GM13976 (cell line): Measurements from ENCODE around the gene NR1D2.

Experiments used
- DNase-seq: peaks from one replicate; pipeline ENCODE4 v3.0.0; 2012; ENCODE audit warnings: low spot score
- in situ Hi-C: fragments of 300-500 bp; cut with MboI; formaldehyde crosslinking; loops from one replicate; pipeline ENCODE4 v1.12.0; 2022; ENCODE audit warnings: low sequenced_read_pairs, mixed read lengths, inconsistent platforms; ENCODE audit not compliant: unreplicated experiment
- TF ChIP-seq, protein P1 (sequence below): IDR thresholded peaks from 2 replicates; pipeline ENCODE4 v1.5.1; 2012; ENCODE audit warnings: borderline replicate concordance, mild to moderate bottlenecking; ENCODE audit not compliant: insufficient read depth; ENCODE audit errors: extremely low read depth, missing control alignments, control extremely low read depth

The NR1D2 gene

DNA sequence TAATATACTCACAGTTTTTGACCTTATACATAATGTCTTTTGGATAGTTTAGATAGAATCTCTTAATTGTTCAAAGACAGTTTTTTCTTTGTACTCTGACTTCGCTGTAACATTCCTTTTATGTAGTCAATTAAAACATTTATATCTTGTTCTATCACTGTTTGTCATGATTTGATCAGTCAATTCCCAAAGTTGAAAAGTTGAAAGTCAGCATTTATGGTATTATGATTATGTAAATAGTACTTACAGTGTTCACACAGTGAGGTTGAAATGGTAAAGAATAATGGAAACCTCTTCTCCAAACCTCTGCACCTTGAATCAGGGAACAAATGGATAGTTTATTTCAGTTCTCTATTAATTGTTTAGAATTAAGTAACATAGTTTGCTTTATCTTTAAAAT lies 26.6 kb downstream of the NR1D2 start:
- TF ChIP-seq, protein P1, sequence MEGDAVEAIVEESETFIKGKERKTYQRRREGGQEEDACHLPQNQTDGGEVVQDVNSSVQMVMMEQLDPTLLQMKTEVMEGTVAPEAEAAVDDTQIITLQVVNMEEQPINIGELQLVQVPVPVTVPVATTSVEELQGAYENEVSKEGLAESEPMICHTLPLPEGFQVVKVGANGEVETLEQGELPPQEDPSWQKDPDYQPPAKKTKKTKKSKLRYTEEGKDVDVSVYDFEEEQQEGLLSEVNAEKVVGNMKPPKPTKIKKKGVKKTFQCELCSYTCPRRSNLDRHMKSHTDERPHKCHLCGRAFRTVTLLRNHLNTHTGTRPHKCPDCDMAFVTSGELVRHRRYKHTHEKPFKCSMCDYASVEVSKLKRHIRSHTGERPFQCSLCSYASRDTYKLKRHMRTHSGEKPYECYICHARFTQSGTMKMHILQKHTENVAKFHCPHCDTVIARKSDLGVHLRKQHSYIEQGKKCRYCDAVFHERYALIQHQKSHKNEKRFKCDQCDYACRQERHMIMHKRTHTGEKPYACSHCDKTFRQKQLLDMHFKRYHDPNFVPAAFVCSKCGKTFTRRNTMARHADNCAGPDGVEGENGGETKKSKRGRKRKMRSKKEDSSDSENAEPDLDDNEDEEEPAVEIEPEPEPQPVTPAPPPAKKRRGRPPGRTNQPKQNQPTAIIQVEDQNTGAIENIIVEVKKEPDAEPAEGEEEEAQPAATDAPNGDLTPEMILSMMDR, result no peak
- no peak for DNase-seq
- in situ Hi-C loops, result no loop called here

GRCh38 chr3:23976555-23976954 lies 31.5 kb downstream of the NR1D2 start:
- no peak for DNase-seq
- TF ChIP-seq, protein P1, result no peak
- in situ Hi-C loops, result loop anchor here (25.0 kb wide), 1 partner anchor 511 kb away; the partner anchor contains the start of gene THRB

- in situ Hi-C loops, result loop anchor here (25.0 kb wide), 1 partner anchor 508 kb away; the partner anchor contains the start of gene THRB
- TF ChIP-seq, protein P1, result no peak
- no peak for DNase-seq
These were observed 34.5 kb downstream of the NR1D2 start for GRCh38 chr3:23979569-23979968.

DNA sequence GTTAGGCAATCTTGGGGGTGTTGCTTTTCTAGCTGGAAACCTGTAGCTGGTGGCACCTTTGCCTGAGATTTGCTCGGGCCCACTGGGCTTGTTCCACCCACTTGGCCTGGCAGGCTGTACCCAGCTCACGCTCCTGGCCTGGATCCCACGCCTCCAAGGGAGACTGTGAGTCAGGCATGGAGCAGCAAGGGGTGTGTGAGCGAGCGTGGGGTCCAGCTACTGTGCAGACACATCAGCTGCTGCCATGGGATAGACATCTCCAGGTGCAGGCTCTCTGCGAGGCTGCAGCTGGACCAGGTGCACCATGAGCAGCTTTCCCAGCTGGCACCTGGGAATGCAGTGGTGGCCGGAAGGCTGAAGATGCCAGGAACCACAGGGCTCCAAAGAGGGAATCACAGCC lies 36.0 kb downstream of the NR1D2 start:
- in situ Hi-C loops, result loop anchor here (25.0 kb wide), 1 partner anchor 506 kb away; the partner anchor contains the start of gene THRB
- TF ChIP-seq, protein P1, result no peak
- no peak for DNase-seq

- in situ Hi-C loops, result loop anchor here (25.0 kb wide), 1 partner anchor 505 kb away; the partner anchor contains the start of gene THRB
- no peak for DNase-seq
These were observed 36.9 kb downstream of the NR1D2 start for GRCh38 chr3:23981955-23982354.

DNA sequence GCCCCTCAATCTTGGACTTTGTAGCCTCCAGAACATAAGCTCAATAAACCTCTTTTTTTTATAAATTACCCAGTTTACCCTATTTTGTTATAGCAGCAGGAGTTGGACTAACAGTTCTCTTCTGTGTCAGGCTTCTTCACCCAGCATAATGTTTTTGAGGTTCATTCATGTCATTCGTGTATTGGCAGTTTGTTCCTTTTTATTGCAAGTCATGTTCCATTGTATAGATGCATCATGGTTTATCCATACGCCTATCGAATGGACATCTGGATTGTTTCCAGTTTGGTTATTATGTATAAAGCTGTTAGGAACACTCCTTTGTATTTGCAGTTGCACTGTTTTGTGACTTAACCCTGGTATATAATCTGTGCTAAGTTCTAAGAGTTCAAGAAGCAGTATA lies 39.8 kb downstream of the NR1D2 start:
- TF ChIP-seq, protein P1, result no peak
- no peak for DNase-seq
- in situ Hi-C loops, result loop anchor here (25.0 kb wide), 1 partner anchor 502 kb away; the partner anchor contains the start of gene THRB

More at GRCh38 chr3:23981955-23982354, 36.9 kb downstream of the NR1D2 start:
- TF ChIP-seq, protein P1, result no peak
